K562 (cell line): ENCODE data around the gene LBH. TPM values are rescaled to one million over a fixed set of nuclear protein-coding genes. Genes with fewer than 3 reads are reported as not detected.

ENCODE experiments used
- ATAC-seq: fragments of 200-7000 bp; cut with Tn5 transposase; 3 replicates; pipeline ENCODE4 v1.9.1; 2020; ENCODE audit warnings: moderate library complexity
- BruUV-seq: library from RNA; stranded (reverse); fragments of 400-500 nt; replicated peaks from 2 replicates; lab custom pipeline; 2021; lab: Mats Ljungman, UMichigan
- CTCF ChIA-PET: fragments of 300-600 bp; formaldehyde crosslinking; extraction: SDS; loops from one replicate; lab custom pipeline; 2021; ENCODE audit warnings: low intra/inter-chr PET ratio; lab: Yijun Ruan, JAX
- POLR2A ChIA-PET: fragments of 300-600, 350-650 bp; sonication (Branson Sonifier 250); formaldehyde crosslinking; extraction: SDS; loops from one replicate; lab custom pipeline; 2021; ENCODE audit warnings: antibody characterized with exemption, inconsistent platforms; lab: Yijun Ruan, JAX
- DNase-seq, 4 experiments: peaks; one replicate each; pipeline versions ENCODE4 v3.0.0 to v3.0.0-alpha.2; 2011 to 2018; ENCODE audit warnings: low spot score in 3 of 4, mixed read lengths in 3 of 4; ENCODE audit errors: extremely low read depth in 1 of 4
- FAIRE-seq: peaks from 2 replicates; lab custom pipeline; 2011; peaks lifted over from hg19 to GRCh38; lab: Jason Lieb, UNC
- H2AFZ ChIP-seq: 2 replicates; pipeline ENCODE4 v1.6.0; 2011; ENCODE audit warnings: low read depth, low read length, control low read depth, inconsistent platforms
- H3K27ac ChIP-seq: fragments of 200-600 bp; 3 replicates; pipeline ENCODE4 v1.8.0; 2011; ENCODE audit warnings: low read depth, mild to moderate bottlenecking, control low read depth, inconsistent platforms, low read length, moderate library complexity, mixed read lengths; ENCODE audit errors: extremely low read depth
- H3K27me3 ChIP-seq, 2 experiments: fragments of 300-600 bp in 1 of 2; 2 replicates in 1 of 2; 3 replicates in 1 of 2; pipeline versions ENCODE4 v1.6.0 to v1.8.0; 2011; ENCODE audit warnings: inconsistent platforms in 2 of 2, low read length in 2 of 2, mild to moderate bottlenecking in 1 of 2, mixed read lengths in 1 of 2, moderate library complexity in 1 of 2; ENCODE audit not compliant: control insufficient read depth in 2 of 2, insufficient read depth in 2 of 2
- H3K36me3 ChIP-seq: fragments of 300-600 bp; 3 replicates; pipeline ENCODE4 v1.8.0; 2011; ENCODE audit warnings: mild to moderate bottlenecking, low read length, inconsistent platforms; ENCODE audit not compliant: control insufficient read depth, insufficient read depth
- H3K4me1 ChIP-seq, 2 experiments: fragments of 200-600 bp in 1 of 2; replicated peaks in 1 of 2; 2 replicates in 1 of 2; 3 replicates in 1 of 2; pipeline versions ENCODE4 v1.5.1 to v1.8.0; 2011; ENCODE audit warnings: inconsistent platforms in 2 of 2, low read length in 2 of 2, mild to moderate bottlenecking in 1 of 2, mixed read lengths in 1 of 2, moderate library complexity in 1 of 2; ENCODE audit not compliant: control insufficient read depth in 2 of 2, insufficient read depth in 2 of 2
- H3K4me2 ChIP-seq: 2 replicates; pipeline ENCODE4 v1.6.1; 2011; ENCODE audit warnings: low read length, control low read depth, inconsistent platforms, mixed read lengths; ENCODE audit not compliant: insufficient read depth
- H3K4me3 ChIP-seq: fragments of 200-600 bp; sonication (generic), shearing (Covaris generic); 2 replicates; pipeline ENCODE4 v1.5.1; 2016; ENCODE audit warnings: control low read depth, inconsistent platforms
- H3K79me2 ChIP-seq: fragments of 200-600 bp; 3 replicates; pipeline ENCODE4 v1.8.0; 2011; ENCODE audit warnings: low read length, inconsistent platforms; ENCODE audit not compliant: control insufficient read depth, insufficient read depth
- H3K9ac ChIP-seq, 2 experiments: 2 replicates each; pipeline versions ENCODE4 v1.6.0 to v1.6.1; 2011; ENCODE audit warnings: low read depth in 2 of 2, low read length in 2 of 2, control low read depth in 1 of 2, inconsistent platforms in 1 of 2, mild to moderate bottlenecking in 1 of 2, mixed read lengths in 1 of 2; ENCODE audit not compliant: insufficient read depth in 1 of 2
- H3K9me1 ChIP-seq: one replicate; pipeline ENCODE4 v1.6.0; 2011; ENCODE audit warnings: inconsistent platforms, mild to moderate bottlenecking, low read length, moderate library complexity; ENCODE audit not compliant: control insufficient read depth, insufficient read depth
- H3K9me3 ChIP-seq: replicated peaks from 2 replicates; pipeline ENCODE4 v1.5.1; 2011; ENCODE audit warnings: low read depth, low read length, inconsistent platforms; ENCODE audit not compliant: control insufficient read depth, insufficient read depth
- H4K20me1 ChIP-seq: replicated peaks from 2 replicates; pipeline ENCODE4 v1.6.1; 2011; ENCODE audit warnings: low read length, inconsistent platforms, mixed read lengths; ENCODE audit not compliant: control insufficient read depth, insufficient read depth
- ARID1B ChIP-seq: fragments of 450-650 bp; IDR thresholded peaks from 2 replicates; pipeline ENCODE4 v1.6.1; 2016; ENCODE audit warnings: antibody characterized with exemption, mild to moderate bottlenecking, inconsistent platforms
- E2F3 ChIP-seq: fragments of 250-450 bp; sonication (Bioruptor Pico); IDR thresholded peaks from 2 replicates; pipeline ENCODE4 v1.4.0; 2020; ENCODE audit warnings: mild to moderate bottlenecking
- NEUROD1 ChIP-seq: fragments of 150-350 bp; IDR thresholded peaks from 2 replicates; pipeline ENCODE4 v1.6.1; 2014; ENCODE audit warnings: borderline replicate concordance, low read length, low read depth; ENCODE audit not compliant: partially characterized antibody
- NFIC ChIP-seq: fragments of 450-650 bp; IDR thresholded peaks from 2 replicates; pipeline ENCODE4 v1.6.1; 2017; ENCODE audit warnings: mild to moderate bottlenecking, inconsistent platforms
- SFPQ ChIP-seq: fragments of 200-400 bp; formaldehyde crosslinking; IDR thresholded peaks from 2 replicates; pipeline ENCODE4 v1.6.1; 2017; ENCODE audit warnings: mild to moderate bottlenecking, low read depth, low read length, moderate library complexity
- SIN3B ChIP-seq: fragments of 450-650 bp; IDR thresholded peaks from 2 replicates; pipeline ENCODE4 v1.6.1; 2017; ENCODE audit warnings: low read depth, mild to moderate bottlenecking, moderate library complexity
- SMARCE1 ChIP-seq: fragments of 450-650 bp; IDR thresholded peaks from 2 replicates; pipeline ENCODE4 v1.7.1; 2016; ENCODE audit warnings: mild to moderate bottlenecking
- SRSF7 ChIP-seq: fragments of 200-400 bp; formaldehyde crosslinking; optimal IDR thresholded peaks from 2 replicates; pipeline ENCODE3; 2017; ENCODE audit warnings: mild to moderate bottlenecking, low read depth, low read length
- U2AF1 ChIP-seq: fragments of 200-400 bp; formaldehyde crosslinking; optimal IDR thresholded peaks from 2 replicates; pipeline ENCODE3; 2017; ENCODE audit warnings: mild to moderate bottlenecking, low read depth, low read length, moderate library complexity
- WGBS: fragments of 100-300 bp; shearing (Covaris generic); methylation state at CpG from one replicate; pipeline ENCODE4 v1.1.6; 2016; ENCODE audit warnings: low coverage, mixed read lengths; ENCODE audit not compliant: insufficient coverage; ENCODE audit errors: missing lambda C conversion rate; 5-methylcytosine and 5-hydroxymethylcytosine counted together
- in situ Hi-C: fragments of 300-500 bp; cut with MboI; formaldehyde crosslinking; loops from 4 replicates; pipeline ENCODE4 v1.15.0; 2018; ENCODE audit warnings: inconsistent platforms, mixed read lengths
- intact Hi-C: fragments of 100-400 bp; cut with micrococcal nuclease; formaldehyde crosslinking; loops from 2 replicates; pipeline ENCODE4 v1.14.2; 2022
- polyA plus RNA-seq, 8 experiments: library from polyadenylated mRNA; depleted of rRNA in 4 of 8; stranded (reverse) in 5 of 8; unstranded in 3 of 8; fragments of >200 nt; fragmentation: Nextera tagmentation in 2 of 8; fragmentation: Illumina TruSeq in 1 of 8; extraction: Ambion mirVana in 2 of 8; extraction: Trizol in 1 of 8; gene quantifications; 2 replicates each; pipeline versions ENCODE4 v1.2.1 to v1.2.3, GENCODE V29; 2011 to 2014; ENCODE audit warnings: inconsistent platforms in 1 of 8, missing spikeins in 1 of 8
- total RNA-seq, 7 experiments: library from RNA; depleted of rRNA in 6 of 7; stranded (reverse); fragments of >200 nt in 6 of 7; fragmentation: Illumina TruSeq in 2 of 7; extraction: Trizol in 2 of 7; gene quantifications; 2 replicates each; pipeline versions ENCODE4 v1.2.1 to v1.2.3, GENCODE V29; 2011 to 2021; ENCODE audit warnings: low replicate concordance in 1 of 7
- TF ChIP-seq, protein P1 (sequence below): fragments of 250-450 bp; sonication (Bioruptor Pico); IDR thresholded peaks from 2 replicates; pipeline ENCODE4 v1.5.0; 2020; ENCODE audit warnings: mild to moderate bottlenecking, borderline replicate concordance

Gene LBH
- total and polyA plus RNA-seq, 9 of the 15 experiments (the other 6 are each of a cell fraction or from before 2014, with no cell fraction given): 3.1 to 13.4 (median 7.4) TPM

- TF ChIP-seq ARID1B: peak; percentile 12; the same call in 1 of the 2 replicates
Measured at GRCh38 chr2:30272761-30273573, 41.6 kb downstream of the LBH start (continued).

DNA sequence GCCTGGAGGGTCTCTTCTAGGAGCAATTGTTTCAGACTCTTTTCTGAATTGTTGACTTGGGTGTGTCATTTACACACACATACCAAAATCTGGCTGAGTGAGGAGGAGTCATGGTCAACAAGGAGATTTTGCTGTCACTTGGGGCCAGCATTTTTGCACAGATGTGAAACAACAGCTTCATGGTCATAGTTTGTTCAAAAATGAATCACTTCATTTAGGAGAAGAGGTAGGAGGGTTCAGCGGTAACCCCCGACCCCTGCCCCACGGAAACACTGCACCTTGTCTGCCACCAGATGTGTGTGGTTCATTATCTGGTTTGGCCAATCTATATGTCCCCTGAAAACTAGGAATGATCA is 42.2 kb downstream of the LBH start:
- intact Hi-C loops: no loop called here
- H3K79me2 ChIP-seq: no peaks in the 10 kb centered on the region
- no peak overlapping the region for H3K4me2 ChIP-seq
- FAIRE-seq (no peak), DNase-seq (no peak), ATAC-seq (no peak)
- no peak overlapping the region for H2AFZ ChIP-seq
- POLR2A ChIA-PET: interaction anchor here (1.0 to 1.3 kb wide), 2 partner anchors 14 to 17 kb away, joined by 3 to 5 read pairs; no protein-coding TSS in a partner anchor
- H3K4me3 ChIP-seq: no peak overlapping the region
- in situ Hi-C loops: no loop called here
- no peaks in the 10 kb centered on the region for H4K20me1 ChIP-seq
- no peak overlapping the region for H3K9ac ChIP-seq
- no peaks in the 10 kb centered on the region for H3K36me3 ChIP-seq
- 59% methylated on average over 3 of the region's 3 CpGs for WGBS
- CTCF ChIA-PET: no interaction called here
- BruUV-seq: no TSS peak
- no peaks in the 10 kb centered on the region for H3K27me3 ChIP-seq
- no peak overlapping the region for H3K27ac ChIP-seq
- peaks cover 7 to 15% of the 10 kb centered on the region in 2 experiments; a peak in 4 of 5 replicates for H3K4me1 ChIP-seq
- TF ChIP-seq NEUROD1: no peak
- TF ChIP-seq E2F3 (CRISPR knock-in tag): no peak
- no peak for TF ChIP-seq SMARCE1
- no peak for TF ChIP-seq U2AF1
- TF ChIP-seq, protein P1, sequence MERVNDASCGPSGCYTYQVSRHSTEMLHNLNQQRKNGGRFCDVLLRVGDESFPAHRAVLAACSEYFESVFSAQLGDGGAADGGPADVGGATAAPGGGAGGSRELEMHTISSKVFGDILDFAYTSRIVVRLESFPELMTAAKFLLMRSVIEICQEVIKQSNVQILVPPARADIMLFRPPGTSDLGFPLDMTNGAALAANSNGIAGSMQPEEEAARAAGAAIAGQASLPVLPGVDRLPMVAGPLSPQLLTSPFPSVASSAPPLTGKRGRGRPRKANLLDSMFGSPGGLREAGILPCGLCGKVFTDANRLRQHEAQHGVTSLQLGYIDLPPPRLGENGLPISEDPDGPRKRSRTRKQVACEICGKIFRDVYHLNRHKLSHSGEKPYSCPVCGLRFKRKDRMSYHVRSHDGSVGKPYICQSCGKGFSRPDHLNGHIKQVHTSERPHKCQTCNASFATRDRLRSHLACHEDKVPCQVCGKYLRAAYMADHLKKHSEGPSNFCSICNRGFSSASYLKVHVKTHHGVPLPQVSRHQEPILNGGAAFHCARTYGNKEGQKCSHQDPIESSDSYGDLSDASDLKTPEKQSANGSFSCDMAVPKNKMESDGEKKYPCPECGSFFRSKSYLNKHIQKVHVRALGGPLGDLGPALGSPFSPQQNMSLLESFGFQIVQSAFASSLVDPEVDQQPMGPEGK: no peak
- TF ChIP-seq SFPQ: no peak
- TF ChIP-seq SRSF7: no peak
- no peak for TF ChIP-seq NFIC
- TF ChIP-seq SIN3B: no peak
- H3K9me1 ChIP-seq: no peaks in the 10 kb centered on the region
- no peaks in the 10 kb centered on the region for H3K9me3 ChIP-seq
